Natural killer cell (primary cell): ENCODE measurements around the gene MTPN. TPM values are rescaled to one million over a fixed set of nuclear protein-coding genes. Genes with fewer than 3 reads are reported as not detected.
A peak's percentile ranks its signal among the peaks of the same experiment; 100 is the strongest.

Source experiments
- ATAC-seq, 3 donors: fragments of 150-1000 bp in 2 of 3; fragments of 200-7000 bp in 1 of 3; cut with Tn5 transposase; 1 replicate in 1 of 3; 2 replicates in 2 of 3; pipeline ENCODE4 v1.10.0; 2021; ENCODE audit warnings: mild to moderate bottlenecking in 2 of 3, moderate library complexity in 2 of 3
- DNase-seq, 2 donors: peaks; one replicate each; pipeline versions ENCODE4 v3.0.0 to v3.0.0-alpha.2; 2013 to 2021; ENCODE audit warnings: mixed read lengths in 1 of 2
- H3K27ac ChIP-seq: one replicate; pipeline ENCODE4 v1.5.1; 2013; ENCODE audit warnings: mild to moderate bottlenecking, low read length
- H3K27me3 ChIP-seq: one replicate; pipeline ENCODE4 v1.6.1; 2013; ENCODE audit warnings: low read length; ENCODE audit not compliant: control insufficient read depth, insufficient read depth
- H3K36me3 ChIP-seq: one replicate; pipeline ENCODE4 v1.6.1; 2013; ENCODE audit warnings: low read length; ENCODE audit not compliant: control insufficient read depth, insufficient read depth
- H3K4me1 ChIP-seq: one replicate; pipeline ENCODE4 v1.6.1; 2013; ENCODE audit warnings: low read length; ENCODE audit not compliant: control insufficient read depth, insufficient read depth
- H3K4me3 ChIP-seq: one replicate; pipeline ENCODE4 v1.5.1; 2013; ENCODE audit warnings: low read length
- H3K9me3 ChIP-seq: one replicate; pipeline ENCODE4 v1.6.1; 2013; ENCODE audit warnings: low read length; ENCODE audit not compliant: control insufficient read depth, insufficient read depth
- H3K27ac Mint-ChIP-seq, 2 donors: one replicate each; pipeline ENCODE4 v1.8.0; 2022; ENCODE audit warnings: mild to moderate bottlenecking in 2 of 2, mixed read lengths in 2 of 2, moderate library complexity in 1 of 2
- H3K27me3 Mint-ChIP-seq, 2 donors: one replicate each; pipeline ENCODE4 v1.8.0; 2022; ENCODE audit warnings: low read depth in 2 of 2, mixed read lengths in 2 of 2
- H3K36me3 Mint-ChIP-seq: one replicate; pipeline ENCODE4 v1.8.0; 2022; ENCODE audit warnings: mixed read lengths
- H3K4me1 Mint-ChIP-seq, 2 donors: one replicate each; pipeline ENCODE4 v1.8.0; 2022; ENCODE audit warnings: mixed read lengths in 2 of 2
- H3K4me3 Mint-ChIP-seq: one replicate; pipeline ENCODE4 v1.8.0; 2022; ENCODE audit warnings: mild to moderate bottlenecking, moderate library complexity, mixed read lengths
- H3K9me3 Mint-ChIP-seq, 2 donors: one replicate each; pipeline ENCODE4 v1.8.0; 2022; ENCODE audit warnings: mixed read lengths in 2 of 2
- CTCF ChIP-seq: fragments of 200-600 bp; IDR thresholded peaks from one replicate; pipeline ENCODE4 v1.8.0; 2022; ENCODE audit warnings: antibody characterized with exemption
- WGBS: methylation state at CpG from one replicate; pipeline ENCODE4 v1.1.7; 2013; ENCODE audit warnings: missing lambda C conversion rate; ENCODE audit not compliant: insufficient coverage; 5-methylcytosine and 5-hydroxymethylcytosine counted together
- intact Hi-C: fragments of 100-400 bp; cut with micrococcal nuclease; formaldehyde crosslinking; loops from one replicate; pipeline ENCODE4 v1.14.2; 2022
- total RNA-seq, 4 donors: library from RNA; stranded (reverse); fragments of 120-200 nt in 1 of 4; gene quantifications; one replicate each; pipeline versions ENCODE4 v1.2.3 to v1.2.4, GENCODE V29; 2013 to 2022

The MTPN gene
- total RNA-seq, 3 donors from 2014 or later (not counting 1 experiment from before 2014, with no cell fraction given) = 161 to 170 (median 165) TPM

GRCh38 chr7:135970682-135971365 lies 6.3 kb downstream of the MTPN start:
- Mint-ChIP-seq H3K27ac (peak overlapping the region; percentile 20 to 76), H3K4me1 (peaks cover 83 to 86% of the 10 kb centered on the region in 2 donors), H3K27me3 (no peaks in the 10 kb centered on the region), H3K36me3 (no peaks in the 10 kb centered on the region), H3K4me3 (peak overlapping the region; percentile 21), H3K9me3 (no peaks in the 10 kb centered on the region)
- peaks cover 17% of the 10 kb centered on the region for H3K36me3 ChIP-seq
- peak overlapping the region; percentile 49 for H3K27ac ChIP-seq
- WGBS = 0% methylated on average over 1 of the region's 1 CpG
- H3K4me3 ChIP-seq = no peak overlapping the region
- no peaks in the 10 kb centered on the region for H3K9me3 ChIP-seq
- intact Hi-C loops = loop anchor here (5.0 kb wide), 1 partner anchor 34 kb away; no protein-coding TSS in a partner anchor
- TF ChIP-seq CTCF = no peak
- DNase-seq (no peak), ATAC-seq (peak in 2 of 3 donors; percentile 41 to 45)
- H3K4me1 ChIP-seq = peaks cover 14% of the 10 kb centered on the region
- H3K27me3 ChIP-seq = no peaks in the 10 kb centered on the region

- H3K4me1 ChIP-seq = peaks cover 11% of the 10 kb centered on the region
- peaks cover 17% of the 10 kb centered on the region for H3K36me3 ChIP-seq
- no peak overlapping the region for H3K4me3 Mint-ChIP-seq
- WGBS = 100% methylated on average over 3 of the region's 3 CpGs
- H3K27ac Mint-ChIP-seq = peak overlapping the region; percentile 9 to 63
- intact Hi-C loops = loop anchor here (5.0 kb wide), 1 partner anchor 33 kb away; no protein-coding TSS in a partner anchor
- no peak for TF ChIP-seq CTCF
- H3K9me3 Mint-ChIP-seq = no peaks in the 10 kb centered on the region
- no peak overlapping the region for H3K4me3 ChIP-seq
- H3K27ac ChIP-seq = no peak overlapping the region
- H3K36me3 Mint-ChIP-seq = no peaks in the 10 kb centered on the region
- H3K27me3 Mint-ChIP-seq = no peaks in the 10 kb centered on the region
- DNase-seq (no peak), ATAC-seq (no peak)
- H3K9me3 ChIP-seq = no peaks in the 10 kb centered on the region
- peaks cover 83 to 86% of the 10 kb centered on the region in 2 donors for H3K4me1 Mint-ChIP-seq
- H3K27me3 ChIP-seq = no peaks in the 10 kb centered on the region
Measured at GRCh38 chr7:135970045-135970444, 7.1 kb downstream of the MTPN start.

GRCh38 chr7:135966341-135967043 lies 10.7 kb downstream of the MTPN start:
- Histone ChIP-seq H3K4me3 (no peak overlapping the region), H3K9me3 (no peaks in the 10 kb centered on the region), H3K4me1 (peaks cover 4% of the 10 kb centered on the region), H3K27ac (no peak overlapping the region), H3K27me3 (no peaks in the 10 kb centered on the region), H3K36me3 (peaks cover 10% of the 10 kb centered on the region)
- TF ChIP-seq CTCF = no peak
- Mint-ChIP-seq H3K4me1 (peaks cover 78 to 83% of the 10 kb centered on the region in 2 donors), H3K36me3 (no peaks in the 10 kb centered on the region), H3K27me3 (no peaks in the 10 kb centered on the region), H3K27ac (peak overlapping the region; percentile 47 to 67), H3K9me3 (no peaks in the 10 kb centered on the region), H3K4me3 (peak overlapping the region; percentile 21)
- ATAC-seq (peak in 2 of 3 donors; percentile 38 to 44), DNase-seq (no peak)
- intact Hi-C loops = loop anchor here (2.0 kb wide), 1 partner anchor 16 kb away; no protein-coding TSS in a partner anchor
- 73% methylated on average over 9 of the region's 9 CpGs for WGBS
